ENCODE results near the gene TOB1.

The TOB1 gene

DNA sequence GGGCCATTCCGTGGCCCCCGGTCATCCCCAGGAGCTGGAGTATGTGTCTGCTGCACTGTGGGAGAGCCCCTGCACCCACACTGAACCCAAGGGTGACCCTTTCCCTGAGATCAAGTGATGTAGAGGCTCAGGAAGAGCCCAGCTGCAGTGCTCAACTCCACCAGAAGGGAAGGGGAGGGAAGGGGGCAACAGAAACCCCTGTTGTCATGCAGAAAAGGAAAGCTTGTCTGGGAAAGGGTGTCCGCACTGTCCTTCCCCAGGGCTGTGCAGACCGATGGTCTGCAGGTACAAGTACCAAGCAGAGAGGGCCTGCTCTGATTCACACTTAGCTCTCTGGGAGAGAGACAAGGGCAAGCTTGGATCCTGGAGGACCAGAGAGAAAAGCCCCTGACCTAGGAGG lies 45.7 kb upstream of the TOB1 start:
- 0 out of 2 replicates have a peak, but pooled peaks cover 4% of the 10 kb centered on the region for H4K20me1 ChIP-seq (ENCODE audit: insufficient read depth, low read length)
- ATAC-seq (ENCODE audit: insufficient read depth, low read depth) (no peak), DNase-seq (no peak)
- TF ChIP-seq EZH2 (IDR thresholded peaks at IDR 0.05; ENCODE audit: borderline replicate concordance, low read depth, low read length, severe bottlenecking) (no peak), CTCF (IDR thresholded peaks at IDR 0.05; ENCODE audit: borderline replicate concordance, extremely low read depth, low read length, poor library complexity, severe bottlenecking) (no peak)
- H3K79me2 ChIP-seq (ENCODE audit: insufficient read depth, low read length) = no peaks in the 10 kb centered on the region
- no peak overlapping the region for H3K9ac ChIP-seq (ENCODE audit: low read depth, low read length)
- no peaks in the 10 kb centered on the region for H3K9me3 ChIP-seq (ENCODE audit: insufficient read depth, low read length, severe bottlenecking)
- H3K4me3 ChIP-seq (ENCODE audit: low read depth in 1 of 2, low read length in 2 of 2) = no peak overlapping the region
- no peak overlapping the region for H3K27ac ChIP-seq (ENCODE audit: low read length)
- no peak overlapping the region for H2AFZ ChIP-seq (ENCODE audit: low read depth, low read length)
- peaks cover 11% of the 10 kb centered on the region for H3K4me1 ChIP-seq (ENCODE audit: insufficient read depth, low read length)
- H3K36me3 ChIP-seq (ENCODE audit: insufficient read depth, low read length) = no peaks in the 10 kb centered on the region
- H3K4me2 ChIP-seq (ENCODE audit: insufficient read depth, low read length) = no peak overlapping the region
- H3K27me3 ChIP-seq (ENCODE audit: insufficient read depth, low read length, poor library complexity) = peaks cover 6% of the 10 kb centered on the region

- no peaks in the 10 kb centered on the region for H3K9me3 ChIP-seq (ENCODE audit: insufficient read depth, low read length, severe bottlenecking)
- peaks cover 11% of the 10 kb centered on the region for H3K4me1 ChIP-seq (ENCODE audit: insufficient read depth, low read length)
- no peak overlapping the region for H2AFZ ChIP-seq (ENCODE audit: low read depth, low read length)
- peaks cover 6% of the 10 kb centered on the region for H3K27me3 ChIP-seq (ENCODE audit: insufficient read depth, low read length, poor library complexity)
- DNase-seq (no peak), ATAC-seq (ENCODE audit: insufficient read depth, low read depth) (no peak)
- TF ChIP-seq CTCF (IDR thresholded peaks at IDR 0.05; ENCODE audit: borderline replicate concordance, extremely low read depth, low read length, poor library complexity, severe bottlenecking) (no peak), EZH2 (IDR thresholded peaks at IDR 0.05; ENCODE audit: borderline replicate concordance, low read depth, low read length, severe bottlenecking) (no peak)
- no peak overlapping the region for H3K27ac ChIP-seq (ENCODE audit: low read length)
- H4K20me1 ChIP-seq (ENCODE audit: insufficient read depth, low read length) = 0 out of 2 replicates have a peak, but pooled peaks cover 4% of the 10 kb centered on the region
- no peaks in the 10 kb centered on the region for H3K79me2 ChIP-seq (ENCODE audit: insufficient read depth, low read length)
- no peak overlapping the region for H3K9ac ChIP-seq (ENCODE audit: low read depth, low read length)
- no peak overlapping the region for H3K4me3 ChIP-seq (ENCODE audit: low read depth in 1 of 2, low read length in 2 of 2)
- no peaks in the 10 kb centered on the region for H3K36me3 ChIP-seq (ENCODE audit: insufficient read depth, low read length)
- H3K4me2 ChIP-seq (ENCODE audit: insufficient read depth, low read length) = no peak overlapping the region
These were observed 45.3 kb upstream of the TOB1 start for GRCh38 chr17:50911450-50911849.

DNA sequence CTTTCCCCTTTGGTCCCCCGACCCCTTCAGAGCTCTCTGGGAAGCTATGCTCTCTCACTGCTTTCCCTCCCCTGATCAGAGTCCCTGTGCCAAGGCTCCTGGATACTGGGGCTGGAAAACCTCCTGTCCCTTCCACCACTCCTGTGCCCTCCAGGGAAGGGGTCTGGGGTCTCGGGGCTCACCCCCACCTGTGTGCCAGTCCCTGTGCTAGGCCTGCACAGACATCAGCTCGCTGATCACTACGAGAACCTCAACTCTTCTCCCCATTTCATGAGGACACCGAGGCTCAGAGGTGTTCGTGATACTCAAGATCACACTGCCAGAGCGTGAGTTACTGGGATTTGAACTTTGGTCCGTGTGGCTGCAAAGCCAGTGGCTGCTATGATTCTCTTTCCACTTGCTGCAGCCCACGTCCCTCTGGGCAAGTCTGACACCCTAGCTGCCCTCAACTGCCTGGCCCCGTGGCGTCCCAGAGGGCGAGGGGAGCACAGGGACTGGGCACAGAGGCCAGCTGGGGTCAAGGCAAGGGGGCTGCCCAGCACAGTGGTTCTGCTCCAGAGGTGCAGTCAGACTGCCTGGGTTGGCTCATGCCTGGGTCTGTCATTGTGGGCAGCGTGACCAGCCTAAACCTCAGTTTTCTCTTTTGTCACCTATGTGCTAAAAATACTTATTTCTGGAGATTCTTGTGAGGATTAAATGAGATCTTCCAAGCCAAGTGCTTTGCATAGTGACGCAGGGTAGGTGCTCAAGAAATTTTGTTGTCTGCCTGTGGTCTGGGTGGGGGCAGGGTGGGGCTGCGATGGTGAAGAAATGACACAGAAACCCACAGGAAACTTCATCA lies 43.8 kb upstream of the TOB1 start:
- Histone ChIP-seq H3K9me3 (ENCODE audit: insufficient read depth, low read length, severe bottlenecking) (no peaks in the 10 kb centered on the region), H2AFZ (ENCODE audit: low read depth, low read length) (no peak overlapping the region), H3K27me3 (ENCODE audit: insufficient read depth, low read length, poor library complexity) (peaks cover 6% of the 10 kb centered on the region), H3K79me2 (ENCODE audit: insufficient read depth, low read length) (no peaks in the 10 kb centered on the region), H3K4me2 (ENCODE audit: insufficient read depth, low read length) (no peak overlapping the region), H4K20me1 (ENCODE audit: insufficient read depth, low read length) (0 out of 2 replicates have a peak, but pooled peaks cover 4% of the 10 kb centered on the region), H3K36me3 (ENCODE audit: insufficient read depth, low read length) (no peaks in the 10 kb centered on the region), H3K4me3 (ENCODE audit: low read depth in 1 of 2, low read length in 2 of 2) (no peak overlapping the region), H3K27ac (ENCODE audit: low read length) (no peak overlapping the region), H3K4me1 (ENCODE audit: insufficient read depth, low read length) (peaks cover 11% of the 10 kb centered on the region), H3K9ac (ENCODE audit: low read depth, low read length) (no peak overlapping the region)
- no peak for TF ChIP-seq CTCF (IDR thresholded peaks at IDR 0.05; ENCODE audit: borderline replicate concordance, extremely low read depth, low read length, poor library complexity, severe bottlenecking)
- no peak for TF ChIP-seq EZH2 (IDR thresholded peaks at IDR 0.05; ENCODE audit: borderline replicate concordance, low read depth, low read length, severe bottlenecking)
- DNase-seq = peak; percentile 59
- ATAC-seq (ENCODE audit: insufficient read depth, low read depth) = peak; percentile 86
